Measurements from ENCODE around the gene MBD3. TPM values are rescaled to one million over a fixed set of nuclear protein-coding genes. Genes with fewer than 3 reads are reported as not detected.

MBD3 gene
- total RNA-seq, 1 donor from 2014 or later, result 71.9 TPM

DNA sequence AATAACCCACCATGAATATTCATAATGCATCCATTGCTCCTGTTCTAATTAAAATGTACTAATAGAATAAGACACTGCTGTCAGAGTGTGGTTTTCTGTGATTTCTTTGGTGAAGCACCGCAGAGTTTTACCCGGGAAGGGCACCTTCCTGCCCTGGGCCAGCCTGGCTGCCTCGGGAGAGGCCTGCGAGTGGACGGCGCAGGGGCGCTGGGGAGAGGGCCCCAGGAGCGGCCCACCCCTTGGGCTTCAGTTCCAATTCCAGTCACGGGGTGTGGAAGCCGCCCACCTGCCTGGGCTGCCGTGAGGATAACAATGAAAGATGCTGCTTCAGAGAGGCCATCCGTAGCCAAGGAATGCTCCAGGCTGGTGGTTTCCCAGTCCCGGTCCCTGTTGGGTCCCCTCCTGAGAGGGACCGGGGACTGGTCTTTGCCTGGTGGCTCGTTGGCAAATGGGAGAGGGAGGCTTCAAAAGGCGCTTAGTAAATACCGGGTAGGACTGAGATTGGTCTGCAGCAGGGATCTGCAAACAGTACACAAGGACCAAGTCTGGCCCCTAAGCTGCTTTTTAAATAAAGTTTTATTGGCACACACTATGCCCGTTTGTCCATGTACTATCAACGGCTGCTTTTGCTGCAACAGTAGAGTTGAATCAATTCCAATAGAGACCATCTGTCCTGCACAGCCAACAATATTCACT, 41.7 kb upstream of the MBD3 start:
- Histone ChIP-seq H3K27ac (ENCODE audit: low read depth, low read length) (no peak overlapping the region), H3K79me2 (ENCODE audit: insufficient read depth, low read length) (peaks cover 65% of the 10 kb centered on the region), H3K4me3 (ENCODE audit: insufficient read depth, low read depth, low read length) (no peak overlapping the region), H3K9me3 (ENCODE audit: insufficient read depth, low read depth, low read length) (peaks cover 3% of the 10 kb centered on the region), H3K4me2 (ENCODE audit: low read length) (no peak overlapping the region), H3K4me1 (ENCODE audit: insufficient read depth, low read length) (no peaks in the 10 kb centered on the region), H3K9ac (ENCODE audit: low read length) (no peak overlapping the region), H3K27me3 (ENCODE audit: insufficient read depth, low read length) (no peaks in the 10 kb centered on the region), H4K20me1 (ENCODE audit: insufficient read depth, low read length) (peaks cover 89% of the 10 kb centered on the region), H3K36me3 (ENCODE audit: insufficient read depth, low read length) (peaks cover 13% of the 10 kb centered on the region), H2AFZ (ENCODE audit: low read depth, low read length) (no peak overlapping the region)
- H3K36me3 Mint-ChIP-seq (ENCODE audit: low read depth, unreplicated experiment), result peaks cover 30% of the 10 kb centered on the region
- DNase-seq (ENCODE audit: low read depth) (no peak), FAIRE-seq (no peak)
- no peak for TF ChIP-seq EZH2 (IDR thresholded peaks at IDR 0.05; ENCODE audit: insufficient read depth, low read length)
- TF ChIP-seq, protein P1, sequence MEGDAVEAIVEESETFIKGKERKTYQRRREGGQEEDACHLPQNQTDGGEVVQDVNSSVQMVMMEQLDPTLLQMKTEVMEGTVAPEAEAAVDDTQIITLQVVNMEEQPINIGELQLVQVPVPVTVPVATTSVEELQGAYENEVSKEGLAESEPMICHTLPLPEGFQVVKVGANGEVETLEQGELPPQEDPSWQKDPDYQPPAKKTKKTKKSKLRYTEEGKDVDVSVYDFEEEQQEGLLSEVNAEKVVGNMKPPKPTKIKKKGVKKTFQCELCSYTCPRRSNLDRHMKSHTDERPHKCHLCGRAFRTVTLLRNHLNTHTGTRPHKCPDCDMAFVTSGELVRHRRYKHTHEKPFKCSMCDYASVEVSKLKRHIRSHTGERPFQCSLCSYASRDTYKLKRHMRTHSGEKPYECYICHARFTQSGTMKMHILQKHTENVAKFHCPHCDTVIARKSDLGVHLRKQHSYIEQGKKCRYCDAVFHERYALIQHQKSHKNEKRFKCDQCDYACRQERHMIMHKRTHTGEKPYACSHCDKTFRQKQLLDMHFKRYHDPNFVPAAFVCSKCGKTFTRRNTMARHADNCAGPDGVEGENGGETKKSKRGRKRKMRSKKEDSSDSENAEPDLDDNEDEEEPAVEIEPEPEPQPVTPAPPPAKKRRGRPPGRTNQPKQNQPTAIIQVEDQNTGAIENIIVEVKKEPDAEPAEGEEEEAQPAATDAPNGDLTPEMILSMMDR (IDR thresholded peaks at IDR 0.05; ENCODE audit: insufficient read depth, low read depth, low read length), result no peak
- no peak overlapping the region for H3K27ac Mint-ChIP-seq (ENCODE audit: unreplicated experiment)
- no peaks in the 10 kb centered on the region for H3K27me3 Mint-ChIP-seq (ENCODE audit: low read depth, unreplicated experiment)
- H3K4me3 Mint-ChIP-seq (ENCODE audit: unreplicated experiment), result no peak overlapping the region
- H3K9me3 Mint-ChIP-seq (ENCODE audit: unreplicated experiment), result peaks cover 2% of the 10 kb centered on the region
- H3K4me1 Mint-ChIP-seq (ENCODE audit: low read depth, unreplicated experiment), result no peaks in the 10 kb centered on the region

DNA sequence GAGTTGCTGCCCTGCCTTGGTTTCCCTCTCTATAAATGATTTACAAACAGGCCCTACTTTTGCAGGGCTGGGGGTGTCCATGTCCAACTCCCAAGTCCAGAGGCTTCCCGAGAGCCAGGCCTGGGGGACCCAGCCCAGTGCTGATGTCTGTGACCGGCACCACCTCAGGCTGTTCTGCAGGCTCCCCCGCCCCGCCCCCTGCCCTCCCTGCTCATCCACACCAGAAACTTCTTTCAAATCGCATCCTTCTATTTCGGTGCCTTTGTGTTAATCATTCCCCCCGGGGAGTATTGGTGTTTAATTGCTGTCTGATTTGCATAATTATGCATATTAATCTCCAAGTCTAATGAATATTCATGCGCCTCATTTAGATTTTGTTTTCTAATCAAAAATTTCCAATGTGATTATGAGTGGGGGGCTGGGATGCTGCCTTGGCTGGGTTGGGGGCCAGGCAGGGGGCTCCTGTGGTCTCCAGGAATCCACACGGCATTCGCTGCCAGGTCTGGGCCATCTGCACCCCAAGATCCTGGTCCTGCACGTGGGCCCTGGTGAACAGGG, 40.7 kb upstream of the MBD3 start:
- TF ChIP-seq, protein P1 (IDR thresholded peaks at IDR 0.05; ENCODE audit: insufficient read depth, low read depth, low read length), result no peak
- no peak for TF ChIP-seq EZH2 (IDR thresholded peaks at IDR 0.05; ENCODE audit: insufficient read depth, low read length)
- H3K27me3 Mint-ChIP-seq (ENCODE audit: low read depth, unreplicated experiment), result no peaks in the 10 kb centered on the region
- Histone ChIP-seq H4K20me1 (ENCODE audit: insufficient read depth, low read length) (peaks cover 83% of the 10 kb centered on the region), H3K79me2 (ENCODE audit: insufficient read depth, low read length) (peaks cover 59% of the 10 kb centered on the region), H3K4me1 (ENCODE audit: insufficient read depth, low read length) (no peaks in the 10 kb centered on the region), H3K36me3 (ENCODE audit: insufficient read depth, low read length) (peaks cover 9% of the 10 kb centered on the region), H3K27me3 (ENCODE audit: insufficient read depth, low read length) (no peaks in the 10 kb centered on the region), H3K9ac (ENCODE audit: low read length) (no peak overlapping the region), H3K27ac (ENCODE audit: low read depth, low read length) (no peak overlapping the region), H3K4me3 (ENCODE audit: insufficient read depth, low read depth, low read length) (no peak overlapping the region), H2AFZ (ENCODE audit: low read depth, low read length) (no peak overlapping the region), H3K9me3 (ENCODE audit: insufficient read depth, low read depth, low read length) (peaks cover 3% of the 10 kb centered on the region), H3K4me2 (ENCODE audit: low read length) (no peak overlapping the region)
- H3K4me1 Mint-ChIP-seq (ENCODE audit: low read depth, unreplicated experiment), result no peaks in the 10 kb centered on the region
- peaks cover 24% of the 10 kb centered on the region for H3K36me3 Mint-ChIP-seq (ENCODE audit: low read depth, unreplicated experiment)
- H3K9me3 Mint-ChIP-seq (ENCODE audit: unreplicated experiment), result peaks cover 2% of the 10 kb centered on the region
- DNase-seq (ENCODE audit: low read depth) (no peak), FAIRE-seq (no peak)
- H3K27ac Mint-ChIP-seq (ENCODE audit: unreplicated experiment), result no peak overlapping the region
- no peak overlapping the region for H3K4me3 Mint-ChIP-seq (ENCODE audit: unreplicated experiment)

All from astrocyte (in vitro differentiated cells and primary cell).